Astrocyte of the hippocampus (primary cell): ENCODE data around the gene KCNMB2.

Experiments
- DNase-seq: peaks from one replicate; pipeline ENCODE4 v3.0.0; 2011; ENCODE audit warnings: low read depth, low spot score

KCNMB2 gene

DNA sequence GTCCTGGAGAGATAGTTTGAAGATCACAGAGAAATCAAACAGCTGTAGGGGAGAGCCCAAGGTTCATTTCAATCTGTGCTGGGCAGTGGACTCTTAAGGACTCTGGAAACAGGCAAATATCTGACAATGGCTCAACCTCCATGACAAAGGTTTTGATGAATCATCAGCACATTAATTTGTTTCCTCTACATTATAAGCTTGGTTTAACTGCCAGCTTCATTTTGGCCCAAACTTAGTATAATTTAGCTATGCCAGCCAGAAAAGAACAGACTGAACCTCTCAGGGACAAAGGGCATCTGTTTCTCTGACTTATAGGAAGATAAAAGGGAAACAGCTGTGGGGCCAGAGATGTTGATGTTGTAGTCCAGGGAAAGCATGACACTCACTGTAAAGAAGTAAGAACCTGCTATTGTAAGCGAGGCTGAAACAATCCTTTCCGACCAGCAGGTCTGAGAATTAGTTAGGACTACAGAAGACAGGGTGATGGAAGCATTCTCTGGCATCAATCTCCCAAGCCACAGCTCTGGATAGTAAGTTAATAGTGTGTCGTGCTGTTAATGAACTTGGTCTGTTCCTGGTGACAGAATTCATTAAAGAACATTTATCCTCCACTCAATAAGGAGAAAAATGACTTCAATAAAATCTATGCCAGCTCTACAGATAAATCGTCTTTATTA is 110.1 kb downstream of the KCNMB2 start:
- peak; percentile 41 for DNase-seq

DNA sequence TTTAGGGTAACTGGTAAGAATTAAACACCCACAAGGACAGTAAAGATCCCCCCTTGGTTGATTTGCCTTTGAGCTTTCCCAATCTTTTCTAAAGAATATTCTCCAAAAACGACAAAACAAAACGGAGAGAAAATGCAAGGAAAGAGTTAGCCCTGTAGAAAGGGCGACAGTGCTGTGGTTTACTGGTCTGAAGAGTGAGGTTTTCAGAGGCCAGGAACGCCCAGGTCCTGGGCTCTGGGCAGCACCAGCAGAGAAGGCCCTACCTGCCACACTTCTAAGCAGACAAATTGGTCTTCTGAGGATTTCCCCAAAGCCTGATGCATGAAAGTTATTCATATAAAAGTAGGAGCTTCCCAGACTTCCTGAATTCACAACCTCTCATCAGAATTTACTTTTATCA is 119.3 kb downstream of the KCNMB2 start:
- DNase-seq, result no peak

DNA sequence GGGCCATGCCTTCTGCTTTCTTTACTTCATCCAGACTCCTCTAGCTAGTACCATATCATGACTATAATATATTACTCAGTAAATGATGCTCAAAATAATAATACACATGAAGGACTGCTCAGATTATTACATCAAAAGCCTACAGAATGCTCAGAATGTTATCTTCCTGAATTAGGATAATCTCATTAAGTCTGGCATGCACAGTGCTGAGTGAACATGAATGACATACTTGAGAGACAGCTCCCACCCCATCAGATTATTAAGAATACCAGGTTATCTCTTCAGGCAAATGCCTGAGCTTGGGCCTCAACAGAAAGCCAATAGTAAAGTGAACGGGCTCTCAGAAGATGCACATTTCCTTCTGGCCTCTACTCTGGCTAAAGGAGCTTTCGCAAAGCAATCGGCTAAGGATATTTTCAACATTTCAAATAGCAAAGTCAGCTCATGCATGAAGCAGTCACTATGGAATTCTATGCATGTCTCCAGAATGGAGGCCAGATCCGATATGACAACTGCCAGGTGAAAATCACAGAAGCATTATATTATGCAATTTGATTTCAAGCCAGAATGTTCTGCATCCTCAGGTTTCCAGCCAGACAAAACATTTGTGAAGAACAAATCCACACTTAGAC is 122.6 kb downstream of the KCNMB2 start:
- DNase-seq, result no peak

DNA sequence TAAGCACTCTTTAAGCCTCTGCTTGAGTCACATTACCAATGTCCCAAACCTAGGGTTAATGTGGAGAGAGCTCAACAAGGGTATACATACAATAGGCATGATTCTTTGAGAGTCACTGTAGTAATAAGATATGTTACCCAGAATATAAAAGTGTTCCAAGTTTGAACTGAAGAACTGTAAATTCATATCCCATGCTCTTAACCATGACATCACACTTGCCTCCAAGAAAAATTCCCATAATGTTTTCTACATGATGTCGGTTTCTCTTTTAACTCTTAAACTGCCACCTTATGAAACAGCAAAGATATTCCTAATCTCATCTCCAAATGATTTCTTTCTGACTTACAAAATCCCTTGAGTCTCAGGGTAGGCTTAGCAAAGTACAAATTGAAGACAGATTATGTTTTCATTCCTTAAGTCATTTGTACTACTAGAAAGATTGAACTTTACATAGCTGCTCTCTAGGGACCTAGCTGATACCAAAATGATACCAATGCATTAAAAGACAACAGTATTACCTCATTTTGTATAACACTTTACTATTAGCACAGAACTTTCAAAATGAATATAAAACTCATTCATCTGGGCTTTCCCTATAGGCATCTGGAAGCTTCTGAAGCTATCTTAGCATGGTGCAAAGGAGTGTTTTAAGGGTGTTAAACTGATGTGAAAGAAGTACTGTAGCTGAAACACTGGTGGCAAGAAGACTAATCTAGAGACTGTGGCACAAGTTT is 127.1 kb downstream of the KCNMB2 start:
- DNase-seq, result no peak

DNA sequence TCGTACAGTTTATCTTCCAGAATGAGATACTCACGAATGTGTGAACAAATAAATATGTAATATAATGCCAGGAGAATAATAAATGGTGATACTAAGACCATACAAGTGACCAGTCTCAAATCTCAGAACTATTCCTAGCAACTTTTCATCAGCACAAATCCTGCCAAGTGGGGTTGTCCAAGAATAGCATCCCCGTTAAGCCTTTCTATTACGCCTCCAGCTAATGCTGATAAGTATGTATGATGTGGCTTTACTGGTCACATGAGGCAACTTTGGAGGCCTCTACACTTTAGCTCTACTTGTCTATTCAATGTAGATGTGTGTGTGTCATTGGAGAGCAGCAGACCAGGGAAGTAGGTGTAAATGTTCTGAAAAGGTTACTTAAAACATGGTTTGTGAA is 129.5 kb downstream of the KCNMB2 start:
- DNase-seq, result no peak

DNA sequence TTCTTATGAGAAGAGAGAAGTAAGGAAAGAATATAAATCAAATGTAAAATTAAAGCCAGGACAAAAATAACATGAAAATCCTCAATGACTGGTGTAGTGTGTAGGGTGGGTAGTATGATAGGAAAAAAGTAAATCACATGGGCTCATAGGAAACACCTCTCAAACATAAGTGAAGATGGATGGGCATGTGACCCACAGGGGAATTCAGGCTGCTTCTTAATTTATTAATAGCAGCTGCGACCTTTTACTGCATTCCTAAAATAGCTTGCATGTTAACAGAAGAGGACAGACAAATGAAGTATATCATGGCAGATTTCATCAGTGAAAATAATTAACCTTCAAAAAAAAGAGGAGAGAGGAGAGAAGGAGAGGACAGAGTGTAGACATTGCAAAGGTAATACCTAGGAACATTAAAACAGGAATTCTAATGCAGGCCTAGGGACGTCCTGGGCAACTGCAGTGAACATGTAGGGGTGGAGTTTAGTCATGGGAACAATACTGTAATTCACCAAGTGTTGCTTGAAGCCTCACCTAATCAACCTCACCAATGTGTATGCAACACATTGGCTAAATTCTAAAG is 132.9 kb downstream of the KCNMB2 start:
- no peak for DNase-seq

DNA sequence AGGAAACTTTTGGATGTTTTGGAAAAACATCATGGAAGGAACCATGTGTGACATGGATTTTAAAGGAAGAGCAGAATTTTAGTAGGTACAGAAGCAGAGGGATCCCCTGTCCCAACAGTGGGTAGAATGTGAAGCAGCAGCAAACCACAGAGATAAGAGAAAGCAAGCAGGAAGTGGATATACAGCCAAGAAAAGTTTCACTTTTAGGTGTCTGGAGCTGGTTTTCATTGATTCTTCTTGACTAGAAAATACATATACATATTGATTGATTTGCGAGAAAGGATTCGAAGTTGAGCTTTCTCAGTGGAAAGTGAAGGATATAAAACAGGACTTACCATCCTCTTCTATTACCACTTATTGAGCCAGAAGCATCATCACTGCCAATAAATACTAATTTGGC is 133.5 kb downstream of the KCNMB2 start:
- DNase-seq, result no peak

DNA sequence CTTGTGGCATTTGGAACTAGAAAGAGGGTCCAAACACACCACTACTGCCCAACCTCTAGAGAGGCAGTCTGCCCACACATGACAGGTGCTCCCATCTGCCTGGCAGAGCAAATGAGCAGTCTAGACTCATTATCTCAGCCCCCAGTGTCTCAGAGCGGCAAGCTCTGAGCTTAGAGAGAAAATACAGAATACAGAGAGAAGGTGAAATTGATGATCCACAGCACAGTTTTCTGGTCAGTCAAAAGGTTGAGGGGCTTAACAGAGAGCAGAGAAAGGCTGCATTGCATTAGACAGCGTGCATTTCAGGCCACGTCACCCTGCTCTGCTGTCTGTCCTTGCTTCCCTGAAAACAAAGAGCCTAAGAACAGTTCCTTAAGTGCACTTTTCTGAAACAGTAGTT is 135.1 kb downstream of the KCNMB2 start:
- DNase-seq, result no peak

DNA sequence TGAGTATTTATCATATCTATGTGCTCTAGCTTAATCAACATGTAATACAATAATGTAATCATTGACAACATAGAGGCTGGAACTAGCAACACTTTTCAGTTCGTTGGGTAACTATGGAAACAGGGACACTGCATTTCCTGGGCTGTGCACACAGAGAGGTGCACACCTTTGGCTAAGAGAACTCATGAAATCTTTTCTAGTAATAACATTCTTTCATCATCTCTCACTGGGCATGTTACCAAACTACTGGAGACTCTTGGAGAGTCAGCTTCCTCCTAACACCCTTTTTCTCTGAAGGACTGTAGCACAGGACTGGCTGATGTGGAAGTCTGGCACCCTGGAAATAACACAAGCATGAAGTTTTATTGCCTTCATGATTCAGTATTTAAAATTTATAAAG is 135.6 kb downstream of the KCNMB2 start:
- DNase-seq, result peak; percentile 69

DNA sequence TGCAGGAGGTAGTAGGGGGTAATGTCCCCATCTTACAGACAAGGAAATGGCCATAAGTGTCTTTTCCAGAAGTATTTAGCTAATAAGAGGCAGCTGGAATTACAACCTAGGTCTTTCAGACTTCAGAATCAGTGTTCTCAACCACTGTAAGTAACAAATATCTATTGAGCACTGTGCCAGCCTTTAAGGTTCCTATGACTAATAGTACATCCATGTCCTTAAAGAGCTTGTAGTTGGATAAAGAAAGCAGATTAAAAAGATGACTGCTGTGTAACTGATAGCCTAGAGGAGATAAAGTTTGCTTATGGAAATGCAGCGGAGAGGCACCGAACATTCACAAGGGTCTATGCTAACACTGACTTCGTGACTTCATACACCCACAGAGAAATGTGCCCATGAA is 136.0 kb downstream of the KCNMB2 start:
- DNase-seq, result peak; percentile 9

DNA sequence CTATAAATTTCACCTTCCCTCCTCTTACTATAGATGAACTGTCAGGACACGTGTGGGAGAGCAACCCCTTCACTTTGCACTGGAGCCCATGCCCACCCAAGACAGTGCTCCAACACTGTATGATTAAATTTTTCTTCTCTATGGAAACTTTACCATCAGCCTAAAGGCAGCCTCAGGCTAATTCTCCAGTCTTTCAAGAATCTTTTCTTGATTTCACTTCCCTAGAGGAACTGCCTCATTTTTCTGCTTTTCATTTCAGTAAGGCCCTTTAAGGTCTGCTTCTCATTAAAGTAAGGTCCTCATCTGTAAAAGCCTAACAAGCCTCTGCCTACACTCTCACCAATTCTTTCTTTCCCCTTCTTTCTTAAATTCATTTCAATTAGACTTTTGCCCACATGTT is 137.3 kb downstream of the KCNMB2 start:
- no peak for DNase-seq

DNA sequence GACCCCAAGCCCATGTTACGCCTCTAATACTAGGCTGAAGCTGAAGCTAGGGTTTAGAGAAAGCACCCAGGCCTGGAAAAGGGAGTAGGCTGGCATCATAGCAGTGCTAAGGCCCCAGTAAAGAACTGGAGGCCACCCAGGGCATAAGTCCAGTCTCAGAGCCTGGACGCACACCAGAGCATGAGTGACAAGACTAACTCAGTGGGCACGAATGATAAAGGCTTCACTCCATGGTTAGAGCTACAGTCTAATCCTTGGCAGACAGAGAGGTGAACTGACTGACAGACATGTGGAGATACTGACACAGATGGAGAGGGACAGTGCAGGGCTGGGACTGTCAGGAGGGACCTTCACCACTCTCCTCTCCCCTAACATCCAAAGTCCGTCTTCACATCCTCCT is 139.8 kb downstream of the KCNMB2 start:
- no peak for DNase-seq

DNA sequence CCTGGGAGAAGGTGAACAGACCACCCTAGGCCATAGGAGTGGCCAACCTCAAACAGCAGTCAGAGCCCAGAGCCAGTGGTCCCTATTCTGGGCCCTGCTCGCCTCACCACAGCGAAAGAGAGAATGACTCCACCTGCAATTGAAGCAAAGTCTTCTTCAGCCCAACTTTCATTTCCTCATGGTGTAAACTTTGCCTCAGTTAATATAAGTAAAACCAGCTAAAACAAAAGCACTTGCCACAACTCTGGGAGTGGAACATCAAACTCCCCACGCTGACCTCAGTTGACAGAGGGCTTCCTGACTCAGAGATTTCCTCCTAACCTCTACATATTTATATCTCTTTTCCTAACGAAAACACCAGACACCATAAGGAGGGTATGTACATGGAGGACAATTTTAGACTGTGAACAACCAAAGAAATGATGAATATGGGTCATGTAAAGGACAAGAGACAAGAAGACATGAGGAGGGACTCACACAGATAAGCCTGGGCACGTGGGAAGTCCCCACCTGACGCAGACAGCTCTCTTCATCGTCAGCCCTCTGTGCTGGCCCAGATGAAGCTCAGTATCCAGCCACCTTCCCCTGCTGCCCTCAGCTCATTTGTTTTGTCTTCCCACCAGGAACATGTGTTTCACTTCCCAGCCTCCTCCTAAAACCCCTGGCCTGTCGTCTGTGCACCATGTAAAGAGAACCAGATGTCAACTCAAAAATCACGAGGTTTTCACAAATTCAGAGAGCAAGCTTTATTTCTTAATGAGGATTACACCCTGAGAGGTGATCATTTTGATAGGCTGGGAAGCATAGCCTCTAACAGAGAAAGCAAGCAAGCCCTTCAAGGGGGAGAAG is 140.9 kb downstream of the KCNMB2 start:
- no peak for DNase-seq

DNA sequence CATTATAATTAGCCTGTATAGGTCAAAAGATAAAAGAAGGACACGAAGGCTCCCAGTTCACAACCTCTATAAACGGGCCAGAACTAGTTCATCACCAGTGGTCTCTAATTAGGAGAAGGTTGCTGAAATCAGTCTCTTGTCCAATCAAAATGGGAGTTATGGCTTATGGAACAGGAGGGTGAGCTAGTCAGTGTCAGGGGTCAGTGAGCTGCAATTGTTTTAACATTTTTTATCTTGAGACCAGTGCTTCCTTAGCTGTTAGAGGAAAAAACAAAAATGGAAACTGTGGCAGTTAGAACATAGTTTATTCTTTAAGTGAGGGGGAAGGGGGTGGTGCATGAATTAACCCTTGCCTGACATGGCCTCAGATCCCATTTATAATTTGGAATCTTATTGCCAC is 141.7 kb downstream of the KCNMB2 start:
- DNase-seq, result no peak

DNA sequence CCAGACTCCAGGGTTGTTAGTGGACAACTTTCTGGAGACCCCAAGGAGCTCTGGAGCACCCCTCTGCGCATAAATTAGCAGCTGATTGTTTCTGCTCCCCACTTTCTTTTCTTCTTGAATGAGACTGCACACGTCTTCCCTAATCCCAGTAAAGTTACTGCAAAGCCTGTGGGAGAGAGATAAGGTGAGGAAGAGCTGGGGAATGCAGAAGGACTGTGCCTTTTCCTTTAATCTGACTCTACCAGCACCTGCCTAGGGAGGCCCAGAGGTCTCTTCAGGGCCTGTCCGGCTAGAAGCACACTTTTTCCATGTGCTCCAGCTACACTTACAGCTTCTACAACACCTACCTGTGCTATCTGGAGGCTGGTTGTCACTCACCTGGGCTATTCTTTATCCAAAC is 143.8 kb downstream of the KCNMB2 start:
- no peak for DNase-seq

DNA sequence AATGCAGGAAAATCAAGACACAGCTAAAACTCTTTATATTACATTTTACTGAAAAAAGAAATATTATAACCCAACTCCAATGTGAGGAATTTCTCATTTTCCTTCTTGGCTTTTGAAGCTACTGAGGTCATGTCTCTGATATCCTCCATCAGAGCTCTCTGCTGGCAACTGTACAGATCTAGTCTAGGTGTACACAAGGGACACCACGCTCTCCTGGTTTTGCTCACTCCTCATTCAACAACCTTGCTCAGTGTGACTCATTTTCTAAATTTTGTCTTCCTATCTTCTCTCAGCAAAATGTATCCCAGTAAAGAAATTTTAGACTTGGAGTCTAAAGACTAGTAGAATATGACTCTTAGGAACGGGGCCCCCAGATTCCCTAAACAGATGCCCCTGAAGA is 144.3 kb downstream of the KCNMB2 start:
- DNase-seq, result no peak

DNA sequence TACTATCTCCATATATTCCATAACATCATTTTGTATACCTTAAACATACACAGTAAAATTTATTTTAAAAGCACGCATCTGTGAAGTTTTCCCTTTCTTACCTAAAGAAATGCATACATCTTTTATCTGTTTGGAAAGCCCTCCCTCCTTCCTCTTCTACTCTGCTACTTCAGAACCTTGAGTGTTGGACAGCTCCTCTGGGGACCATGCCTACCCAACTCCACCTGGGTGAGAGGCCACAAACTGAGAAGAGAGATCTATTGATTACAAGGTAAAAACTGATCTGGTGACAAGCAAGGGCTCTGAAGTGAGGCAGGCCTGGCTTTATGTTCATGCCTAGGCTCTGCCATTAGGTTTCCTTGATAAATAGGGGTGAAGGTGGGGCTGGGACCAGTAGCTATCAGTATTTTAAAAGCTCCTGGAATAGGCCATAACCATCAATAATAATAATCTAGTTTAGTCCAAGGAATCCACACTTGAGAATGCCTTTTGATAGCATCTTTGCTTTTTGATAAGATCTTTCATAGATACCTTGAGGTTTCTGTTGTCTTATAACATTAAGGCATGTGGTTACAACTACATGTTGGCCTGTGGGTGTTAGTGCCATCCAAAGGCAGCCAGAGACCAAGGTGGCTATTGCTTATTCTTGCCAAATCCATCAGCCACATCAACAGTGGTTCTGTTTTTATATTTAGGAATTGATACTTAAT is 148.8 kb downstream of the KCNMB2 start:
- peak; percentile 17 for DNase-seq

DNA sequence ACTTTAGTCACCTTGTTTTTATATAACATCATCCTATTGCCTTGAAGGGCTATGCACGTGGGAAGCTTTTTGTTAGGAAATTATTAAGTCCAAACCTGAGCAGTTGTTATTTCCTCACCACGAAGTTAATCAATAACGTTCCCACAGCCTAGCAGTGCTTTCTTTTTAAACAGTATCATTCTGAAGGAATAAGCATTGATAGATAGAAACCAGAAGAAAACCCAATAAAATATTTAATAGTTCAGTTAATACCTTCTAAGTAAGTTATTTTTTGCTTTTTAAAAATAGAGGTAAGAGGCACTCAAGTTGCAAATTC is 149.3 kb downstream of the KCNMB2 start:
- DNase-seq, result no peak

DNA sequence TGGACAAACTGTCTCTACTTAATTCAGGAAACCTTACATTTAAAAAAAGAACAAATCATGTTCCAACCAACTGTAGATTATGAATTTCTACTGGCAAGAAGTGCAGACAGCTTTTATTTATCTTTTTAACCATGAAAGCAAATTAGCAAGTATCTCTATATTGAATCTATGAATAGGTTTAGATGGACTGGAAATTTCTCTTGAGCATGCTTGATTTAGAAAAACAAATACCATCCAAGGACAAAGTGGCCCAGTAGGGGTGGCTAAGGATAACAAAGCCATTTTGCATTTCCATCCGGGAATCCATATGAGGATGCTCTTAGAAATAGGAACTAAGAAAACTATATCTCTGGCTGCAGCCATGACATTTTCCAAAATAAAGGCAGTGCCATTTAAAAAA is 150.6 kb downstream of the KCNMB2 start:
- no peak for DNase-seq

DNA sequence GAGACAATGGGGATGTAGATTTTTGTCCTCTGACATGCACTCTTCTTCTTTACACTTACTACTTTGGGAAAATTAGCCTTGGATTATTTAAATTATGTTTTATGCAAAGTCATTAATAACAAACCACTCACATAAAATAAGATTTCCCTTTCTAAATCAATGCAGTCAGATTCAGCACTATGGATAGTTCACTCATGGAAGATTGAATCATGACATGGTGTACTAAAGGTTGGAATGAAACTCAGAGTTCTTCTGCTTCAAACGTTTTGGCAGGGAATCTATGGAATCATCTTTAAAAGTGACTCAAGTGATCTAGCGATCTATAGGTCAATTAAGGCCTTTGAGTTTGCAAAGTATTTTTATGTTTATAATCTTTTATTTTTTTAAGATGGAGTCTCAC is 154.3 kb downstream of the KCNMB2 start:
- DNase-seq, result peak; percentile 20

DNA sequence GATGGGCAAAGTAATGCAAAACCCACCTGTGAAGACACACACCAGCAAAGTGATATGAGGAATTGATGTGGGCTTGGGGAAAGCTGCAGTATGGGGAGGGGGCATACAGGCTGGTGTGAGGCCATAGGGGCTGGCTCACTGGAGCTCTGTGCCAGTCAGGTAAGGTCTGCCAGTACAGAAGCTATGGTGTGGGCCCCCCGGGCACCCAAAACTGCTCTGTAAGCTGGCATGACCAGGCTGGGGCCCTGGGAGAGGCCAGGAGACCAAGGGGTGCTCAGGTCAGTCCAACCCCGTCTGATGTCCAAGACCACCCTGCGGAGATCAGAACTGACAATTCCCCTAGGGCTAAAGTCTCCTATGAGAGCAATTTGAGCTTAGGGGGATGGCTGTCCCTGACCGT is 163.1 kb downstream of the KCNMB2 start:
- no peak for DNase-seq
